Measurements from ENCODE around the gene PUM1. TPM values are rescaled to one million over a fixed set of nuclear protein-coding genes. Genes with fewer than 3 reads are reported as not detected.

PUM1 gene
- total and polyA plus RNA-seq, 2 of the 4 experiments (the other 2 are of a cell fraction) = 75.4 to 137 TPM

DNA sequence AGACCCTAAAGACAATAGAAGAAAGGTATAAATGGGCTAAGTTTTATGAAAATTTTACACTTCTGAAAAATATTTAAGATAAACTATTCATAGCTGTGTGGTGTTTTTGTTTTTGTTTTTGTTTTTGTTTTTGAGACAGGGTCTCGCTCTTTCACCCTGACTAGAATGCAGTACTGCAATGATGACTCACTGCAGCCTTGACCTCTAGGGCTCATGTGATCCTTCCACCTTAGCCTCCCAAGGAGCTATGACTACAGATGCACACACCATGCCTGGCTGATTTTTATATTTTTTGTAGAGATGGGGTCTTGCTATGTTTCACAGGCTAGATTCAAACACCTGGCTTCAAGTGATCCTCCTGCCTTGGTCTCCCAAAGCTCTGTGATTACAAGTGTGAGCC is 66.6 kb downstream of the PUM1 start:
- no peak overlapping the region for H2BK15ac ChIP-seq (ENCODE audit: low read depth, low read length)
- intact Hi-C loops (cut with micrococcal nuclease) = no loop called here
- ChIA-PET CTCF (interaction anchor here (0.5 kb wide), 1 partner anchor 202 kb away, joined by 6 read pairs; no protein-coding TSS in a partner anchor), POLR2A (ENCODE audit: unreplicated experiment) (no interaction called here)
- no peak overlapping the region for H3K4ac ChIP-seq (ENCODE audit: low read depth, low read length)
- H4K5ac ChIP-seq (ENCODE audit: low read depth, low read length) = no peak overlapping the region
- H3K23ac ChIP-seq (ENCODE audit: low read depth, low read length) = no peak overlapping the region
- no peak overlapping the region for H3K56ac ChIP-seq (ENCODE audit: extremely low read depth, insufficient read depth, low read length)
- no peak overlapping the region for H4K8ac ChIP-seq (ENCODE audit: low read depth in 2 of 2, low read length in 2 of 2)
- no peak for TF ChIP-seq BHLHE40 (IDR thresholded peaks at IDR 0.05; ENCODE audit: low read depth, low read length)
- TF ChIP-seq, protein P1, sequence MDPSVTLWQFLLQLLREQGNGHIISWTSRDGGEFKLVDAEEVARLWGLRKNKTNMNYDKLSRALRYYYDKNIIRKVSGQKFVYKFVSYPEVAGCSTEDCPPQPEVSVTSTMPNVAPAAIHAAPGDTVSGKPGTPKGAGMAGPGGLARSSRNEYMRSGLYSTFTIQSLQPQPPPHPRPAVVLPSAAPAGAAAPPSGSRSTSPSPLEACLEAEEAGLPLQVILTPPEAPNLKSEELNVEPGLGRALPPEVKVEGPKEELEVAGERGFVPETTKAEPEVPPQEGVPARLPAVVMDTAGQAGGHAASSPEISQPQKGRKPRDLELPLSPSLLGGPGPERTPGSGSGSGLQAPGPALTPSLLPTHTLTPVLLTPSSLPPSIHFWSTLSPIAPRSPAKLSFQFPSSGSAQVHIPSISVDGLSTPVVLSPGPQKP (IDR thresholded peaks at IDR 0.05; ENCODE audit: borderline replicate concordance, low read depth, low read length) = no peak
- H4K20me1 ChIP-seq (ENCODE audit: insufficient read depth, low read length) = peaks cover 46% of the 10 kb centered on the region
- dilution Hi-C loops (cut with HindIII; ENCODE audit: low sequenced_read_pairs, unreplicated experiment) = no loop called here
- H3K9ac ChIP-seq (ENCODE audit: low read depth, low read length) = no peak overlapping the region
- no peak overlapping the region for H3K4me2 ChIP-seq (ENCODE audit: low read depth, low read length)
- H3K14ac ChIP-seq (replicated peaks; ENCODE audit: low read depth, low read length) = no peak overlapping the region
- no peak overlapping the region for H3K18ac ChIP-seq (ENCODE audit: low read depth, low read length)
- no TSS peak for BruUV-seq (replicated peaks)
- no peak overlapping the region for H3K27ac ChIP-seq (ENCODE audit: insufficient read depth, low read length)
- no CpG with 5 or more reads among the region's 1 CpG for WGBS, 2 experiments (ENCODE audit: extremely low coverage in 2 of 2, insufficient read length in 1 of 2)
- H3K4me3 ChIP-seq (ENCODE audit: insufficient read depth, low read depth, low read length) = no peak overlapping the region
- ATAC-seq (ENCODE audit: low read depth) (no peak), DNase-seq (no peak)
- no peak overlapping the region for H2BK120ac ChIP-seq (ENCODE audit: low read depth, low read length)
- no peak overlapping the region for H2BK5ac ChIP-seq (ENCODE audit: low read depth, low read length, poor library complexity, severe bottlenecking)
- H4K91ac ChIP-seq (ENCODE audit: insufficient read depth, low read depth, low read length) = no peak overlapping the region
- H2AK5ac ChIP-seq (ENCODE audit: low read depth, low read length) = no peak overlapping the region
- no peak overlapping the region for H2AFZ ChIP-seq (replicated peaks; ENCODE audit: low read length, poor library complexity)
- H3K79me1 ChIP-seq (ENCODE audit: low read depth in 1 of 2, low read length in 2 of 2) = peaks cover 31 to 73% of the 10 kb centered on the region in 2 experiments
- H3K27me3 ChIP-seq (ENCODE audit: control insufficient read depth, insufficient read depth, low read length) = no peaks in the 10 kb centered on the region
- H2AK9ac ChIP-seq (replicated peaks; ENCODE audit: low read depth, low read length, poor library complexity) = no peak overlapping the region
- H3K9me3 ChIP-seq (ENCODE audit: control insufficient read depth, insufficient read depth, low read length) = no peaks in the 10 kb centered on the region
- H2BK20ac ChIP-seq (ENCODE audit: low read depth, low read length) = no peak overlapping the region
- peaks cover 19% of the 10 kb centered on the region for H3K36me3 ChIP-seq (ENCODE audit: control insufficient read depth, insufficient read depth, low read length)
- in situ Hi-C loops (cut with MboI; ENCODE audit: low sequenced_read_pairs) = no loop called here
- H3K9me1 ChIP-seq (ENCODE audit: insufficient read depth, low read length) = no peaks in the 10 kb centered on the region; the same call in 1 of the 2 replicates
- H3K4me1 ChIP-seq (ENCODE audit: control insufficient read depth, insufficient read depth, low read length) = no peaks in the 10 kb centered on the region; the same call in 1 of the 2 replicates

All from IMR-90 (cell line).